Heart left ventricle (tissue), 13 donors: ENCODE results near the gene ARHGEF40.

Experiments used
- CTCF ChIP-seq, 12 donors: fragments of 200-600 bp; sonication (generic) in 4 of 12; IDR thresholded peaks; one replicate each; pipeline versions ENCODE4 v1.5.0 to v1.8.0; 2018 to 2022; ENCODE audit warnings: antibody characterized with exemption in 12 of 12, mild to moderate bottlenecking in 5 of 12
- POLR2A ChIP-seq, 2 donors: fragments of 450-650 bp; IDR thresholded peaks; one replicate each; pipeline ENCODE4 v1.6.1; 2017; ENCODE audit warnings: antibody characterized with exemption in 2 of 2, mild to moderate bottlenecking in 2 of 2, moderate library complexity in 2 of 2
- donor health status: ischemic (EF 13 %, LVEDD 7.1; RV severe dilation, severe dysfunction).
- donor health status: DM: no; HTN: yes; CAD: no.
- donor health status: DM: no; HTN: no; CAD: no.
- donor health status: ischemic (EF 25% LVEDD 6.9; RV normal size, moderate dysfunction).
- donor health status: ischemic (EF 25% LVEDD 5.7; RV mildly dilated, moderate dysfunction).
- donor health status: ischemic (EF 35%, LVEDD 5.7; RV mildly dilated, moderate dysfunction).
- donor health status: nonischemic (EF 11% LVEDD 7.7; RV severe dilation, severe dysfunction).
- donor health status: DM: yes; HTN: yes; CAD: no.
- donor health status: PGD.
- donor health status: ischemic (EF 29% LVEDD 5.4; RV normal size, mild dysfunction).
- donor health status: nonischemic (EF 23%, LVEDD 6.1; RV moderate dilation, normal function).

GRCh38 chr14:21070083-21070609 is at the start of gene ARHGEF40:
- TF ChIP-seq CTCF (IDR thresholded peaks at IDR 0.05): no peak
- TF ChIP-seq POLR2A (IDR thresholded peaks at IDR 0.05): peak in 1 of 2 donors; percentile 61
